ENCODE measurements around the gene UNC5CL. TPM values are rescaled to one million over a fixed set of nuclear protein-coding genes. Genes with fewer than 3 reads are reported as not detected.
A peak's percentile ranks its signal among the peaks of the same experiment; 100 is the strongest.

Gene UNC5CL
- total and polyA plus RNA-seq, 9 of the 15 experiments (the other 6 are each of a cell fraction or from before 2014, with no cell fraction given): 0.07 to 1.8 (median 0.62) TPM; not detected in 1

DNA sequence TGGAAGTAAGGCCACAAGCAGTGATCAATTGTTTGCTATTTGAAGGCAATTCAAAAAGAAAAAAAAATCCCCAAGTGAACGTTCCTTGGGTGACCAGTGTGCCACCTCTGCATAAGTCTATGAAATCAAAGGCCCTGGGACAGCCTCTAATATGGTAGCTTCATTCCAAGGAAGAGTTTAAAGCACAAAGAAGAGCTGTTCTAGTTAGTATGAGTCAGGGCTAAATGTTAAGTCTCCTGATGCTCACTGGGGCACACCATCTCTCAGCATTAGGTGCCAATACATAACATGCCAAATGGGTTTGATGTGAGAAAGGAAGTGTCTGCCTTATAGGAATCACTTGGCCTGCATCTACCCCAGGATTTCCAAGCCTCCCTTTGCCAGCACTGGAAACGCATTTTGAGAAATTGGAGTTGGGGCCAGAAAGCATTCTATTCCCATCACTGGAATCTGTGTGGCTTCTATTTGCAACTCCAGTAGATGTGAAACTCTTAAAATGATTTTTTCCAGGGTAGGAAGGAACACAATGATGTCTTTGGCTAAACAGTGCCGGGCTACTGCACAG lies 13.0 kb downstream of the UNC5CL start:
- CTCF ChIA-PET (ENCODE audit: low intra/inter-chr PET ratio): no interaction called here

GRCh38 chr6:41023114-41023513 lies 15.9 kb downstream of the UNC5CL start:
- Histone ChIP-seq H3K27me3 (ENCODE audit: control insufficient read depth in 2 of 2, insufficient read depth in 2 of 2, low read length in 2 of 2) (peaks cover 10 to 17% of the 10 kb centered on the region in 2 experiments; a peak in 3 of 5 replicates), H3K79me2 (ENCODE audit: control insufficient read depth, insufficient read depth, low read length) (no peaks in the 10 kb centered on the region), H3K4me3 (no peak overlapping the region), H4K20me1 (replicated peaks; ENCODE audit: control insufficient read depth, insufficient read depth, low read length) (no peaks in the 10 kb centered on the region), H3K9ac (ENCODE audit: insufficient read depth in 1 of 2, low read depth in 2 of 2, low read length in 2 of 2) (no peak overlapping the region), H3K4me1 (replicated peaks in 1 of 2; ENCODE audit: control insufficient read depth in 2 of 2, insufficient read depth in 2 of 2, low read length in 2 of 2) (peaks cover 0 to 7% of the 10 kb centered on the region in 2 experiments; a peak in 4 of 5 replicates), H3K4me2 (ENCODE audit: insufficient read depth, low read length) (no peak overlapping the region), H3K36me3 (ENCODE audit: control insufficient read depth, insufficient read depth, low read length) (no peaks in the 10 kb centered on the region), H3K27ac (ENCODE audit: extremely low read depth, low read depth, low read length) (no peak overlapping the region), H2AFZ (ENCODE audit: low read depth, low read length) (no peak overlapping the region), H3K9me1 (ENCODE audit: control insufficient read depth, insufficient read depth, low read length) (no peaks in the 10 kb centered on the region), H3K9me3 (replicated peaks; ENCODE audit: control insufficient read depth, insufficient read depth, low read depth, low read length) (no peaks in the 10 kb centered on the region)
- FAIRE-seq (no peak), ATAC-seq (no peak), DNase-seq (ENCODE audit: extremely low read depth in 1 of 4, low spot score in 3 of 4) (no peak)
- intact Hi-C loops (cut with micrococcal nuclease) (loop anchor here (10.0 kb wide), 1 partner anchor 478 kb away; no protein-coding TSS in a partner anchor), in situ Hi-C loops (cut with MboI) (no loop called here)
- ChIA-PET CTCF (ENCODE audit: low intra/inter-chr PET ratio) (no interaction called here), POLR2A (no interaction called here)
- TF ChIP-seq U2AF1 (optimal IDR thresholded peaks at IDR 0.05; ENCODE audit: low read depth, low read length) (no peak), HCFC1 (IDR thresholded peaks at IDR 0.05; ENCODE audit: low read depth, low read length) (peak; percentile 77), ZNF143 (CRISPR knock-in tag; IDR thresholded peaks at IDR 0.05) (peak; percentile 52; the same call in 1 of the 2 replicates), SIX5 (IDR thresholded peaks at IDR 0.05; ENCODE audit: borderline replicate concordance in 1 of 2, insufficient read depth in 1 of 2, low read depth in 1 of 2, low read length in 2 of 2) (peak; percentile 20 to 38; a peak in 3 of 4 replicates)
- no TSS peak for BruUV-seq (replicated peaks)
- WGBS (ENCODE audit: insufficient coverage, low coverage, missing lambda C conversion rate): 17% methylated on average over 3 of the region's 3 CpGs

More for the DNA sequence above, 13.0 kb downstream of the UNC5CL start:
- Histone ChIP-seq H4K20me1 (replicated peaks; ENCODE audit: control insufficient read depth, insufficient read depth, low read length) (no peaks in the 10 kb centered on the region), H3K4me2 (ENCODE audit: insufficient read depth, low read length) (no peak overlapping the region), H3K27me3 (ENCODE audit: control insufficient read depth in 2 of 2, insufficient read depth in 2 of 2, low read length in 2 of 2) (peaks cover 13 to 18% of the 10 kb centered on the region in 2 experiments; a peak in 4 of 5 replicates), H3K79me2 (ENCODE audit: control insufficient read depth, insufficient read depth, low read length) (no peaks in the 10 kb centered on the region), H2AFZ (ENCODE audit: low read depth, low read length) (no peak overlapping the region), H3K4me1 (replicated peaks in 1 of 2; ENCODE audit: control insufficient read depth in 2 of 2, insufficient read depth in 2 of 2, low read length in 2 of 2) (peaks cover 0 to 13% of the 10 kb centered on the region in 2 experiments; a peak in 4 of 5 replicates), H3K36me3 (ENCODE audit: control insufficient read depth, insufficient read depth, low read length) (no peaks in the 10 kb centered on the region), H3K9me3 (replicated peaks; ENCODE audit: control insufficient read depth, insufficient read depth, low read depth, low read length) (no peaks in the 10 kb centered on the region), H3K27ac (ENCODE audit: extremely low read depth, low read depth, low read length) (no peak overlapping the region), H3K4me3 (no peak overlapping the region), H3K9ac (ENCODE audit: insufficient read depth in 1 of 2, low read depth in 2 of 2, low read length in 2 of 2) (no peak overlapping the region), H3K9me1 (ENCODE audit: control insufficient read depth, insufficient read depth, low read length) (no peaks in the 10 kb centered on the region)
- intact Hi-C loops (cut with micrococcal nuclease) (loop anchor here (5.0 to 10.0 kb wide), 3 partner anchors 41 to 699 kb away; no protein-coding TSS in a partner anchor), in situ Hi-C loops (cut with MboI) (loop anchor here (25.0 kb wide), 1 partner anchor 1664 kb away; no protein-coding TSS in a partner anchor)
- 22% methylated on average over 3 of the region's 3 CpGs for WGBS (ENCODE audit: insufficient coverage, low coverage, missing lambda C conversion rate)
- POLR2A ChIA-PET: no interaction called here
- ATAC-seq (no peak), FAIRE-seq (no peak), DNase-seq (ENCODE audit: extremely low read depth in 1 of 4, low spot score in 3 of 4) (no peak)
- BruUV-seq (replicated peaks): no TSS peak
- TF ChIP-seq KLF6 (CRISPR knock-in tag; IDR thresholded peaks at IDR 0.05; ENCODE audit: borderline replicate concordance) (no peak), NR2C1 (IDR thresholded peaks at IDR 0.05) (no peak), NR2C1 (tag; IDR thresholded peaks at IDR 0.05) (no peak)

Measured in K562 (cell line).